GM23338 (cell line): ENCODE results near the gene IL6. TPM values are rescaled to one million over a fixed set of nuclear protein-coding genes. Genes with fewer than 3 reads are reported as not detected.
"Not testable (repeated sequence)": the region's sequence is repeated elsewhere in the genome, so short reads cannot be mapped to it uniquely, and the experiment has no call there.

Experiments used
- ATAC-seq: fragments of 200-7000 bp; cut with Tn5 transposase; 3 replicates; pipeline ENCODE4 v1.9.1; 2020
- DNase-seq: peaks from one replicate; pipeline ENCODE4 v3.0.0-alpha.2; 2015; ENCODE audit warnings: low spot score
- H2AFZ ChIP-seq: fragments of 200-600 bp; sonication (generic); 2 replicates; pipeline ENCODE4 v1.8.0; 2016; ENCODE audit warnings: antibody characterized with exemption, mild to moderate bottlenecking, moderate library complexity
- H3F3A ChIP-seq: fragments of 200-600 bp; sonication (generic); replicated peaks from 2 replicates; pipeline ENCODE4 v1.8.0; 2017; ENCODE audit warnings: antibody characterized with exemption, mixed run types, low read depth
- H3K27ac ChIP-seq: fragments of 200-600 bp; sonication (generic); 2 replicates; pipeline ENCODE4 v1.6.1; 2016; ENCODE audit warnings: low read depth
- H3K27me3 ChIP-seq: fragments of 200-600 bp; sonication (generic); 2 replicates; pipeline ENCODE4 v1.8.0; 2016; ENCODE audit warnings: mild to moderate bottlenecking, mixed run types, moderate library complexity; ENCODE audit not compliant: insufficient read depth
- H3K36me3 ChIP-seq: fragments of 200-600 bp; sonication (generic); 2 replicates; pipeline ENCODE4 v1.8.0; 2016; ENCODE audit warnings: mild to moderate bottlenecking; ENCODE audit not compliant: insufficient read depth
- H3K4me1 ChIP-seq: fragments of 200-600 bp; sonication (generic); 2 replicates; pipeline ENCODE4 v1.8.0; 2016; ENCODE audit warnings: mild to moderate bottlenecking, moderate library complexity; ENCODE audit not compliant: insufficient read depth
- H3K4me2 ChIP-seq: fragments of 200-600 bp; sonication (generic); 2 replicates; pipeline ENCODE4 v1.7.1; 2017; ENCODE audit warnings: mixed run types
- H3K4me3 ChIP-seq: fragments of 200-600 bp; sonication (generic); 2 replicates; pipeline ENCODE4 v1.6.1; 2016; ENCODE audit warnings: mixed run types
- H3K79me2 ChIP-seq: fragments of 200-600 bp; sonication (generic); replicated peaks from 2 replicates; pipeline ENCODE4 v1.8.0; 2017; ENCODE audit warnings: mild to moderate bottlenecking; ENCODE audit not compliant: insufficient read depth
- H3K9me2 ChIP-seq: fragments of 200-600 bp; sonication (generic); 2 replicates; pipeline ENCODE4 v1.8.0; 2017; ENCODE audit not compliant: insufficient read depth
- H4K20me1 ChIP-seq: fragments of 200-600 bp; sonication (generic); replicated peaks from 2 replicates; pipeline ENCODE4 v1.8.0; 2017; ENCODE audit warnings: mild to moderate bottlenecking; ENCODE audit not compliant: insufficient read depth
- H3K27ac Mint-ChIP-seq: 2 replicates; pipeline ENCODE4 v1.8.0; 2020; ENCODE audit warnings: inconsistent platforms, mild to moderate bottlenecking, moderate library complexity, mixed read lengths
- H3K27me3 Mint-ChIP-seq: 3 replicates; pipeline ENCODE4 v1.8.0; 2022; ENCODE audit warnings: low read depth, mild to moderate bottlenecking, moderate library complexity, mixed read lengths, inconsistent platforms; ENCODE audit not compliant: insufficient read depth, poor library complexity
- H3K36me3 Mint-ChIP-seq: 3 replicates; pipeline ENCODE4 v1.8.0; 2021; ENCODE audit warnings: low read depth, mild to moderate bottlenecking, inconsistent platforms, moderate library complexity, mixed read lengths
- H3K4me1 Mint-ChIP-seq: 3 replicates; pipeline ENCODE4 v1.8.0; 2020; ENCODE audit warnings: mild to moderate bottlenecking, inconsistent platforms, mixed read lengths
- H3K4me3 Mint-ChIP-seq: 3 replicates; pipeline ENCODE4 v1.8.0; 2021; ENCODE audit warnings: moderate library complexity, mild to moderate bottlenecking, inconsistent platforms, mixed read lengths
- H3K9me3 Mint-ChIP-seq: 3 replicates; pipeline ENCODE4 v1.8.0; 2020; ENCODE audit warnings: moderate library complexity, mild to moderate bottlenecking, inconsistent platforms, mixed read lengths
- EZH2 ChIP-seq: fragments of 200-600 bp; sonication (generic); IDR thresholded peaks from one replicate; pipeline ENCODE4 v1.8.0; 2017; ENCODE audit warnings: antibody characterized with exemption, mild to moderate bottlenecking, low read depth; ENCODE audit not compliant: unreplicated experiment
- NANOG ChIP-seq: IDR thresholded peaks from 2 replicates; pipeline ENCODE4 v1.6.1; 2016; ENCODE audit warnings: antibody characterized with exemption, borderline replicate concordance
- POLR2AphosphoS5 ChIP-seq: IDR thresholded peaks from 2 replicates; pipeline ENCODE4 v1.6.1; 2016; ENCODE audit warnings: antibody characterized with exemption, low read depth
- REST ChIP-seq: IDR thresholded peaks from one replicate; pipeline ENCODE4 v1.6.1; 2018; ENCODE audit warnings: antibody characterized with exemption; ENCODE audit not compliant: unreplicated experiment
- STAT1 ChIP-seq: IDR thresholded peaks from one replicate; pipeline ENCODE4 v1.6.1; 2016; ENCODE audit warnings: antibody characterized with exemption; ENCODE audit not compliant: unreplicated experiment
- ZNF114 ChIP-seq: fragments of 250-450 bp; sonication (Bioruptor Pico); IDR thresholded peaks from 2 replicates; pipeline ENCODE4 v1.5.0; 2020; ENCODE audit warnings: mild to moderate bottlenecking, moderate library complexity
- ZNF331 ChIP-seq: fragments of 250-450 bp; sonication (Bioruptor Pico); IDR thresholded peaks from 2 replicates; pipeline ENCODE4 v1.5.0; 2020; ENCODE audit warnings: low read depth, mild to moderate bottlenecking, moderate library complexity
- polyA plus RNA-seq: library from polyadenylated mRNA; unstranded; fragments of >200 nt; fragmentation: Nextera tagmentation; extraction: Ambion mirVana; gene quantifications from 2 replicates; pipeline ENCODE4 v1.2.1, GENCODE V29; 2016
- total RNA-seq: library from RNA; depleted of rRNA; stranded (reverse); fragments of >200 nt; shearing (Covaris generic); gene quantifications from 2 replicates; pipeline ENCODE4 v1.2.3, GENCODE V29; 2014
- TF ChIP-seq, protein P1 (sequence below): fragments of 250-450 bp; sonication (Bioruptor Pico); IDR thresholded peaks from 2 replicates; pipeline ENCODE4 v1.5.0; 2020; ENCODE audit warnings: mild to moderate bottlenecking, moderate library complexity

Gene IL6
- total and polyA plus RNA-seq, 2 experiments from 2014 or later, result 1.6 TPM; not detected in 1

- no peak for TF ChIP-seq REST
- no peak for TF ChIP-seq NANOG
- TF ChIP-seq STAT1, result no peak
- TF ChIP-seq ZNF114 (CRISPR knock-in tag), result no peak
- TF ChIP-seq POLR2AphosphoS5, result no peak
- TF ChIP-seq EZH2, result no peak
- no peak for TF ChIP-seq ZNF331 (CRISPR knock-in tag)
Observed at GRCh38 chr7:22702516-22702915, 24.5 kb upstream of the IL6 start (continued).

DNA sequence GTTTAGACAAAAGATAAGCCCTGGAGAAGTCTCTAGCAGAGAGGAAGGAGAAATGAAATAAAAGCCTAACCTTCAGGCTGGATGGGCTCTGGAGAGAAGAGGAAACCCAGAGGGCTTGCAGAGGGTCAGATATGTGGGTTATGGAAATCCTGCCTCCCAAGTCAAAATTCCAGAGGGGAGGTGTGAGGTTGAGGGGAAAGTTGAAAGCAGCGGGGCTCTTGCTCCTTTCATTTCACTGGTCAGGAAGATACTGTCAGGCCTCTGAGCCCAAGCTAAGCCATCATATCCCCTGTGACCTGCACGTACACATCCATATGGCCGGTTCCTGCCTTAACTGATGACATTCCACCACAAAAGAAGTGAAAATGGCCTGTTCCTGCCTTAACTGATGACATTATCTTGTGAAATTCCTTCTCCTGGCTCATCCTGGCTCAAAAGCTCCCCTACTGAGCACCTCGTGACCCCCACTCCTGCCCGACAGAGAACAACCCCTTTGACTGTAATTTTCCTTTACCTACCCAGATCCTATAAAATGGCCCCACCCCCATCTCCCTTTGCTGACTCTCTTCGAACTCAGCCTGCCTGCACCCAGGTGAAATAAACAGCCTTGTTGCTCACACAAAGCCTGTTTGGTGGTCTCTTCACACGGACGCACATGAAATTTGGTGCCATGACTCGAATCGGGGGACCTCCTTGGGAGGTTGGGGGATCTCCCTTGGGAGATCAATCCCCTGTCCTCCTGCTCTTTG lies 23.7 kb upstream of the IL6 start:
- not testable (repeated sequence) for H3K36me3 Mint-ChIP-seq, H3K9me2 ChIP-seq, H3K4me3 ChIP-seq, H3K27me3 ChIP-seq, H3F3A ChIP-seq, H3K27me3 Mint-ChIP-seq, H3K36me3 ChIP-seq, H3K79me2 ChIP-seq, H4K20me1 ChIP-seq, H3K9me3 Mint-ChIP-seq
- H3K4me3 Mint-ChIP-seq, result peak overlapping the region; percentile 9; the same call in 1 of the 3 replicates
- H3K4me1 Mint-ChIP-seq, result peaks cover 21% of the 10 kb centered on the region
- TF ChIP-seq, protein P1, sequence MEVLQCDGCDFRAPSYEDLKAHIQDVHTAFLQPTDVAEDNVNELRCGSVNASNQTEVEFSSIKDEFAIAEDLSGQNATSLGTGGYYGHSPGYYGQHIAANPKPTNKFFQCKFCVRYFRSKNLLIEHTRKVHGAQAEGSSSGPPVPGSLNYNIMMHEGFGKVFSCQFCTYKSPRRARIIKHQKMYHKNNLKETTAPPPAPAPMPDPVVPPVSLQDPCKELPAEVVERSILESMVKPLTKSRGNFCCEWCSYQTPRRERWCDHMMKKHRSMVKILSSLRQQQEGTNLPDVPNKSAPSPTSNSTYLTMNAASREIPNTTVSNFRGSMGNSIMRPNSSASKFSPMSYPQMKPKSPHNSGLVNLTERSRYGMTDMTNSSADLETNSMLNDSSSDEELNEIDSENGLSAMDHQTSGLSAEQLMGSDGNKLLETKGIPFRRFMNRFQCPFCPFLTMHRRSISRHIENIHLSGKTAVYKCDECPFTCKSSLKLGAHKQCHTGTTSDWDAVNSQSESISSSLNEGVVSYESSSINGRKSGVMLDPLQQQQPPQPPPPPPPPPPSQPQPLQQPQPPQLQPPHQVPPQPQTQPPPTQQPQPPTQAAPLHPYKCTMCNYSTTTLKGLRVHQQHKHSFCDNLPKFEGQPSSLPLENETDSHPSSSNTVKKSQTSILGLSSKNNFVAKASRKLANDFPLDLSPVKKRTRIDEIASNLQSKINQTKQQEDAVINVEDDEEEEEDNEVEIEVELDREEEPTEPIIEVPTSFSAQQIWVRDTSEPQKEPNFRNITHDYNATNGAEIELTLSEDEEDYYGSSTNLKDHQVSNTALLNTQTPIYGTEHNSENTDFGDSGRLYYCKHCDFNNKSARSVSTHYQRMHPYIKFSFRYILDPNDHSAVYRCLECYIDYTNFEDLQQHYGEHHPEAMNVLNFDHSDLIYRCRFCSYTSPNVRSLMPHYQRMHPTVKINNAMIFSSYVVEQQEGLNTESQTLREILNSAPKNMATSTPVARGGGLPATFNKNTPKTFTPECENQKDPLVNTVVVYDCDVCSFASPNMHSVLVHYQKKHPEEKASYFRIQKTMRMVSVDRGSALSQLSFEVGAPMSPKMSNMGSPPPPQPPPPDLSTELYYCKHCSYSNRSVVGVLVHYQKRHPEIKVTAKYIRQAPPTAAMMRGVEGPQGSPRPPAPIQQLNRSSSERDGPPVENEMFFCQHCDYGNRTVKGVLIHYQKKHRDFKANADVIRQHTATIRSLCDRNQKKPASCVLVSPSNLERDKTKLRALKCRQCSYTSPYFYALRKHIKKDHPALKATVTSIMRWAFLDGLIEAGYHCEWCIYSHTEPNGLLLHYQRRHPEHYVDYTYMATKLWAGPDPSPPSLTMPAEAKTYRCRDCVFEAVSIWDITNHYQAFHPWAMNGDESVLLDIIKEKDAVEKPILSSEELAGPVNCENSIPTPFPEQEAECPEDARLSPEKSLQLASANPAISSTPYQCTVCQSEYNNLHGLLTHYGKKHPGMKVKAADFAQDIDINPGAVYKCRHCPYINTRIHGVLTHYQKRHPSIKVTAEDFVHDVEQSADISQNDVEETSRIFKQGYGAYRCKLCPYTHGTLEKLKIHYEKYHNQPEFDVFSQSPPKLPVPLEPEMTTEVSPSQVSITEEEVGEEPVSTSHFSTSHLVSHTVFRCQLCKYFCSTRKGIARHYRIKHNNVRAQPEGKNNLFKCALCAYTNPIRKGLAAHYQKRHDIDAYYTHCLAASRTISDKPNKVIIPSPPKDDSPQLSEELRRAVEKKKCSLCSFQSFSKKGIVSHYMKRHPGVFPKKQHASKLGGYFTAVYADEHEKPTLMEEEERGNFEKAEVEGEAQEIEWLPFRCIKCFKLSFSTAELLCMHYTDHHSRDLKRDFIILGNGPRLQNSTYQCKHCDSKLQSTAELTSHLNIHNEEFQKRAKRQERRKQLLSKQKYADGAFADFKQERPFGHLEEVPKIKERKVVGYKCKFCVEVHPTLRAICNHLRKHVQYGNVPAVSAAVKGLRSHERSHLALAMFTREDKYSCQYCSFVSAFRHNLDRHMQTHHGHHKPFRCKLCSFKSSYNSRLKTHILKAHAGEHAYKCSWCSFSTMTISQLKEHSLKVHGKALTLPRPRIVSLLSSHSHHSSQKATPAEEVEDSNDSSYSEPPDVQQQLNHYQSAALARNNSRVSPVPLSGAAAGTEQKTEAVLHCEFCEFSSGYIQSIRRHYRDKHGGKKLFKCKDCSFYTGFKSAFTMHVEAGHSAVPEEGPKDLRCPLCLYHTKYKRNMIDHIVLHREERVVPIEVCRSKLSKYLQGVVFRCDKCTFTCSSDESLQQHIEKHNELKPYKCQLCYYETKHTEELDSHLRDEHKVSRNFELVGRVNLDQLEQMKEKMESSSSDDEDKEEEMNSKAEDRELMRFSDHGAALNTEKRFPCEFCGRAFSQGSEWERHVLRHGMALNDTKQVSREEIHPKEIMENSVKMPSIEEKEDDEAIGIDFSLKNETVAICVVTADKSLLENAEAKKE, result peak; percentile 75
- H3K4me1 ChIP-seq, result peaks cover 19% of the 10 kb centered on the region; the same call in 1 of the 2 replicates
- peak overlapping the region; percentile 74 for H3K27ac Mint-ChIP-seq
- DNase-seq (peak; percentile 80), ATAC-seq (peak; percentile 87)
- H2AFZ ChIP-seq, result peak overlapping the region; percentile 47; the same call in 1 of the 2 replicates
- H3K4me2 ChIP-seq, result peak overlapping the region; percentile 60
- H3K27ac ChIP-seq, result peak overlapping the region; percentile 64

DNA sequence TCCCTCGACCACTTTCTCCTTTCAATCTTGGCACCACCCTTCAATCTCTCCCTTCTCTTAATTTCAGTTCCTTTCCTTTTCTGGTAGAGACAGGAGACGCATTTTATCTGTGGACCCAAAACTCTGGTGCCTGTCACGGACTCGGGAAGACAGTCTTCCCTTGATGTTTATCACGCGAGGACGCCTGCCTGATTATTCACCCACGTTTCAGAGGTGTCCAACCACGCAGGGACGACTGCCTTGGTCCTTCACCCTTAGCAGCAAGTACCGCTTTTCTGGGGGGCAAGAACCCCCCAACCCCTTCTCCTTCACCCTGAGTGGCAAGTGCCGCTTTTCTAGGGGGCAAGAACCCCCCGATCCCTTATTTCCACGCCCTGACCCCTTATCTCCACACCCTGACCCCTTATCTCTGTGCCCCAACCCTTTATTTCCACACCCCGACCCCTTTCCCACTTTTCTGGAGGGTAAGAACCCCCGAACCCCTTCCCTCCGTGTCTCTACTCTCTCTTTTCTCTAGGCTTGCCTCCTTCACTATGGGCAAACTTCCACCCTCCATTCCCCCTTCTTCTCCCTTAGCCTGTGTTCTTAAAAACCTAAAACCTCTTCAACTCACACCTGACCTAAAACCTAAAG lies 22.9 kb upstream of the IL6 start:
- not testable (repeated sequence) for H3K36me3 Mint-ChIP-seq, H4K20me1 ChIP-seq, H3K27me3 ChIP-seq, H3K9me3 Mint-ChIP-seq, H3K36me3 ChIP-seq, H3K79me2 ChIP-seq, ATAC-seq, H3F3A ChIP-seq, DNase-seq, H3K9me2 ChIP-seq, H3K4me3 ChIP-seq, H3K27me3 Mint-ChIP-seq
- Mint-ChIP-seq H3K4me1 (peaks cover 17% of the 10 kb centered on the region), H3K4me3 (peak overlapping the region; percentile 9; the same call in 1 of the 3 replicates), H3K27ac (peak overlapping the region; percentile 4; the same call in 1 of the 2 replicates)
- Histone ChIP-seq H3K4me2 (peak overlapping the region; percentile 60; the same call in 1 of the 2 replicates), H3K4me1 (peaks cover 27% of the 10 kb centered on the region), H3K27ac (peak overlapping the region; percentile 64; the same call in 1 of the 2 replicates), H2AFZ (peak overlapping the region; percentile 47; the same call in 1 of the 2 replicates)
